ENCODE data around the gene CNIH2.

CNIH2 gene

DNA sequence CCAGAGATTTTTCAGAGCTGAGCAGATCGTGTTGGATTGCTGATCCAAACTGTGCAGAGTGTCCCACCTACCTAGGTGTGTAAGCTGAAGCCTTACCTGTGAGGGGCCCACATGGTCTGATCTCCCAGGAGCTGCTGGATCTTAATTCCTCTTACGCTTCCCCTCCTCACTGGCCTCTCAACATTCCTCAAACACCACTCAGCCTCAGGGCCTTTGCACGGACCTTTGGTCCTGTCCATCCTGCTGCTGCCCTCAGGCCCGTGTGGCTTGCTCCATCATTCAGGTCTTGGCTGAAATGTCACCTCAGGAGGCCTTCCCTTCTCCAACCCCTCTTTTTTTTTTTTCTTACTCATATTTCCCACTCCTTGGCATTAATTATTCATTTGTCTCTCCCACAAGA lies 30.7 kb upstream of the CNIH2 start:
- Histone ChIP-seq H3K4me1 (ENCODE audit: low read length) (no peaks in the 10 kb centered on the region), H3K9me2 (replicated peaks; ENCODE audit: insufficient read depth, low read length) (no peaks in the 10 kb centered on the region), H3K27ac (ENCODE audit: low read length) (no peak overlapping the region), H4K20me1 (ENCODE audit: insufficient read depth, low read length) (no peaks in the 10 kb centered on the region), H3K79me2 (ENCODE audit: low read length) (no peaks in the 10 kb centered on the region), H3K4me2 (ENCODE audit: low read depth, low read length) (no peak overlapping the region), H3K4me3 (ENCODE audit: low read length) (no peak overlapping the region), H3K9me3 (replicated peaks; ENCODE audit: insufficient read depth, low read length) (no peaks in the 10 kb centered on the region), H3F3A (ENCODE audit: insufficient read depth, low read length) (no peaks in the 10 kb centered on the region), H3K27me3 (replicated peaks; ENCODE audit: insufficient read depth, low read length) (no peaks in the 10 kb centered on the region), H2AFZ (ENCODE audit: low read length) (no peak overlapping the region), H3K9ac (ENCODE audit: low read length) (no peak overlapping the region), H3K36me3 (replicated peaks; ENCODE audit: insufficient read depth, low read length) (no peaks in the 10 kb centered on the region)
- TF ChIP-seq EZH2phosphoT487 (IDR thresholded peaks at IDR 0.05; ENCODE audit: low read length) (no peak), EZH2 (optimal IDR thresholded peaks at IDR 0.05; ENCODE audit: low read depth, low read length) (no peak)
- TF ChIP-seq, protein P1, sequence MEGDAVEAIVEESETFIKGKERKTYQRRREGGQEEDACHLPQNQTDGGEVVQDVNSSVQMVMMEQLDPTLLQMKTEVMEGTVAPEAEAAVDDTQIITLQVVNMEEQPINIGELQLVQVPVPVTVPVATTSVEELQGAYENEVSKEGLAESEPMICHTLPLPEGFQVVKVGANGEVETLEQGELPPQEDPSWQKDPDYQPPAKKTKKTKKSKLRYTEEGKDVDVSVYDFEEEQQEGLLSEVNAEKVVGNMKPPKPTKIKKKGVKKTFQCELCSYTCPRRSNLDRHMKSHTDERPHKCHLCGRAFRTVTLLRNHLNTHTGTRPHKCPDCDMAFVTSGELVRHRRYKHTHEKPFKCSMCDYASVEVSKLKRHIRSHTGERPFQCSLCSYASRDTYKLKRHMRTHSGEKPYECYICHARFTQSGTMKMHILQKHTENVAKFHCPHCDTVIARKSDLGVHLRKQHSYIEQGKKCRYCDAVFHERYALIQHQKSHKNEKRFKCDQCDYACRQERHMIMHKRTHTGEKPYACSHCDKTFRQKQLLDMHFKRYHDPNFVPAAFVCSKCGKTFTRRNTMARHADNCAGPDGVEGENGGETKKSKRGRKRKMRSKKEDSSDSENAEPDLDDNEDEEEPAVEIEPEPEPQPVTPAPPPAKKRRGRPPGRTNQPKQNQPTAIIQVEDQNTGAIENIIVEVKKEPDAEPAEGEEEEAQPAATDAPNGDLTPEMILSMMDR (IDR thresholded peaks at IDR 0.05; ENCODE audit: low read length): no peak
- DNase-seq: no peak

DNA sequence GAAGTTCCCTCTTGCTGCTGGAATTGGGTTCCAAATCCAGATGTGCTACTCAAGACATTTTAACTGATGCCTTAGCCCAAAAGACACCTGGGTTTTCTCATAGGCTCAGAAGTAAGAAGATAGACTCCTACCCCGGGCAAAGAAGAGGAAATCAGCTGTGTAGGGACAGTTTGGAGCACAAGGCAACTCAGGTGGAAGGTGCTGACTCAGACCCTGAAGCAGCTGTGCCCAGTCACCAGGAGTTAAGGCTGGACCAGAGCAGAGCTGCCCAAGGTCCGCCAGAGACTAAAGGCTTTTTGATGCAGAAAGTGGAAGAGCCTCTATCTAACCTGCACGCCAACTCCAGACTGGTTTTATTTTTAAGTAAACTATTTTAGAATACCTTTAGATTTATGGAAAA lies 30.2 kb upstream of the CNIH2 start:
- Histone ChIP-seq H2AFZ (ENCODE audit: low read length) (no peak overlapping the region), H3K9me2 (replicated peaks; ENCODE audit: insufficient read depth, low read length) (no peaks in the 10 kb centered on the region), H3K9ac (ENCODE audit: low read length) (no peak overlapping the region), H3K4me2 (ENCODE audit: low read depth, low read length) (no peak overlapping the region), H3K27me3 (replicated peaks; ENCODE audit: insufficient read depth, low read length) (no peaks in the 10 kb centered on the region), H4K20me1 (ENCODE audit: insufficient read depth, low read length) (no peaks in the 10 kb centered on the region), H3K4me3 (ENCODE audit: low read length) (no peak overlapping the region), H3K4me1 (ENCODE audit: low read length) (no peaks in the 10 kb centered on the region), H3F3A (ENCODE audit: insufficient read depth, low read length) (no peaks in the 10 kb centered on the region), H3K9me3 (replicated peaks; ENCODE audit: insufficient read depth, low read length) (no peaks in the 10 kb centered on the region), H3K36me3 (replicated peaks; ENCODE audit: insufficient read depth, low read length) (no peaks in the 10 kb centered on the region), H3K79me2 (ENCODE audit: low read length) (no peaks in the 10 kb centered on the region), H3K27ac (ENCODE audit: low read length) (no peak overlapping the region)
- TF ChIP-seq, protein P1 (IDR thresholded peaks at IDR 0.05; ENCODE audit: low read length): no peak
- TF ChIP-seq EZH2 (optimal IDR thresholded peaks at IDR 0.05; ENCODE audit: low read depth, low read length): no peak
- no peak for TF ChIP-seq EZH2phosphoT487 (IDR thresholded peaks at IDR 0.05; ENCODE audit: low read length)
- no peak for DNase-seq

DNA sequence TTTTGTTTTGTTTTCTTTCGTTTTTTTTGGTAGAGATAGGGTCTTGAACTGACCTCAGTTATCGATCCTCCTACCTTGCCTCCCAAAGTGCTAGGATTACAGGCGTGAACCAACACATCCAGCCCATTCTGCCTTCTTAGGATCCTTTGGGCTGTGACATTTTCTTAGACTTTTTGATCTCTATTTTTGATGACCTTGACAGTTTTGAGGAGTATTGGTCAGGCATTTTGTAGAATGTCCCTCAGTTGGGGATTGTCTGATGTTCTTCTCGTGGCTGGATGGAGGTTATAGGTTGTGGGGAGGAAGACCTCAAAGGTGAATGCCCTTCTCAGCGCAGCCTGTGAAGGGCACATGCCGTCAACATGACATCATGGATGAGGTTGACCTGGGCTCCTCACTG lies 29.1 kb upstream of the CNIH2 start:
- DNase-seq: no peak
- no peaks in the 10 kb centered on the region for H4K20me1 ChIP-seq (ENCODE audit: insufficient read depth, low read length)
- no peaks in the 10 kb centered on the region for H3K4me1 ChIP-seq (ENCODE audit: low read length)
- no peak overlapping the region for H3K4me3 ChIP-seq (ENCODE audit: low read length)
- H3K9me2 ChIP-seq (replicated peaks; ENCODE audit: insufficient read depth, low read length): no peaks in the 10 kb centered on the region
- H3K27me3 ChIP-seq (replicated peaks; ENCODE audit: insufficient read depth, low read length): no peaks in the 10 kb centered on the region
- H3K27ac ChIP-seq (ENCODE audit: low read length): no peak overlapping the region
- H3F3A ChIP-seq (ENCODE audit: insufficient read depth, low read length): no peaks in the 10 kb centered on the region
- H3K4me2 ChIP-seq (ENCODE audit: low read depth, low read length): no peak overlapping the region
- TF ChIP-seq EZH2 (optimal IDR thresholded peaks at IDR 0.05; ENCODE audit: low read depth, low read length): no peak
- TF ChIP-seq, protein P1 (IDR thresholded peaks at IDR 0.05; ENCODE audit: low read length): no peak
- TF ChIP-seq EZH2phosphoT487 (IDR thresholded peaks at IDR 0.05; ENCODE audit: low read length): no peak
- H3K79me2 ChIP-seq (ENCODE audit: low read length): no peaks in the 10 kb centered on the region
- H3K9ac ChIP-seq (ENCODE audit: low read length): no peak overlapping the region
- H3K9me3 ChIP-seq (replicated peaks; ENCODE audit: insufficient read depth, low read length): no peaks in the 10 kb centered on the region
- H3K36me3 ChIP-seq (replicated peaks; ENCODE audit: insufficient read depth, low read length): no peaks in the 10 kb centered on the region
- no peak overlapping the region for H2AFZ ChIP-seq (ENCODE audit: low read length)

Measured in MM.1S (cell line).